Spinal cord (tissue), 10 donors: ENCODE measurements around the gene VASN. TPM values are rescaled to one million over a fixed set of nuclear protein-coding genes. Genes with fewer than 3 reads are reported as not detected.

Experiments
- DNase-seq, 6 donors: peaks; one replicate each; pipeline versions ENCODE4 v3.0.0 to v3.0.0-alpha.2; 2013 to 2015; ENCODE audit warnings: low spot score in 6 of 6, low read depth in 4 of 6
- H3K27ac ChIP-seq: one replicate; pipeline ENCODE4 v1.5.1; 2013; ENCODE audit warnings: low read depth, low read length, control low read depth
- H3K27me3 ChIP-seq: one replicate; pipeline ENCODE4 v1.6.1; 2013; ENCODE audit warnings: low read length; ENCODE audit not compliant: control insufficient read depth, insufficient read depth
- H3K36me3 ChIP-seq: one replicate; pipeline ENCODE4 v1.6.1; 2013; ENCODE audit warnings: low read length; ENCODE audit not compliant: control insufficient read depth, insufficient read depth
- H3K4me1 ChIP-seq: one replicate; pipeline ENCODE4 v1.6.1; 2013; ENCODE audit warnings: low read length; ENCODE audit not compliant: control insufficient read depth, insufficient read depth
- H3K4me3 ChIP-seq: one replicate; pipeline ENCODE4 v1.5.1; 2013; ENCODE audit warnings: low read depth, low read length, control low read depth
- H3K9me3 ChIP-seq: one replicate; pipeline ENCODE4 v1.6.1; 2013; ENCODE audit warnings: low read length; ENCODE audit not compliant: control insufficient read depth, insufficient read depth
- WGBS: methylation state at CpG from one replicate; pipeline ENCODE4 v1.1.5; 2013; ENCODE audit warnings: missing lambda C conversion rate; ENCODE audit not compliant: insufficient coverage; 5-methylcytosine and 5-hydroxymethylcytosine counted together
- polyA plus RNA-seq, 2 donors: library from polyadenylated mRNA; unstranded; fragments of 120-200 nt; gene quantifications; one replicate each; pipeline ENCODE4 v1.2.1, GENCODE V29; 2013; ENCODE audit not compliant: insufficient read length in 2 of 2
- total RNA-seq, 2 donors: library from RNA; depleted of rRNA in 1 of 2; stranded (reverse); fragments of 120-200 nt in 1 of 2; fragments of >200 nt in 1 of 2; gene quantifications; one replicate each; pipeline versions ENCODE4 v1.2.3 to v1.2.4, GENCODE V29; 2013 to 2014
- donor health status: healthy.

VASN gene
- total and polyA plus RNA-seq, 4 donors = 5.3 to 19.6 (median 9.5) TPM

- no peaks in the 10 kb centered on the region for H3K9me3 ChIP-seq
- 87% methylated on average over 34 of the region's 41 CpGs for WGBS
- peaks cover 27% of the 10 kb centered on the region for H3K4me1 ChIP-seq
- H3K27ac ChIP-seq = no peak overlapping the region
- H3K4me3 ChIP-seq = no peak overlapping the region
- peaks cover 89% of the 10 kb centered on the region for H3K36me3 ChIP-seq
- no peak for DNase-seq
- H3K27me3 ChIP-seq = no peaks in the 10 kb centered on the region
Measured at GRCh38 chr16:4336701-4337539, 34.7 kb upstream of the VASN start.

DNA sequence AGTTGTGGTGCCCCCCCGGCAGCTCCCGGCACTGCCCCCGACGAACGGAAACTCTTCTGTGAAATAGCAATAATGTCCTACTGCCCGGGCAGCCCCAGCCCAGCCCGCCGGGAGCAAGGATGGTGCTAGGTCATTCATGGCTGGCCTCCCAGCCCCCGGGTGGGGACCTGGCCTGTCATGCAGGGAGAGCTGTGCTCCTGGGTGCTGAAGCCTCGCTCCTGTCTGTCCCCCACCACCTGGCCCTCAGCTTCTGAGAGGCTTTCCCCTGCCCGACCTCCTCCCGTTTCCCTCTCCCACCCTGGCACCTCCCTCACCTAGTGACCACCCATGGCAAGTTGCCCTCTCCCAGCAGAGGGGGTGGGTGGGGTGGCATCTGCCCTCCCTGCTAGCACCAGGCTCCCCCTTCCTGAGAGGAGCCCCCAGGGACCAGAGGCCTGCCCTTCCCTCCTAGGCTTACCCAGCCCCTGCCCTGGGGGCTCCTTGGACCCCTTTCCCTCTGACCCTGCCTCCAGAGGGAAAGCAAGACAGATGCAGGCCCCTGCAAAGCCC lies 34.0 kb upstream of the VASN start:
- Histone ChIP-seq H3K27ac (no peak overlapping the region), H3K9me3 (no peaks in the 10 kb centered on the region), H3K4me3 (no peak overlapping the region), H3K36me3 (peaks cover 83% of the 10 kb centered on the region), H3K27me3 (no peaks in the 10 kb centered on the region), H3K4me1 (peaks cover 27% of the 10 kb centered on the region)
- WGBS = 81% methylated on average over 11 of the region's 12 CpGs
- DNase-seq = no peak

- H3K4me3 ChIP-seq = no peak overlapping the region
- no peaks in the 10 kb centered on the region for H3K9me3 ChIP-seq
- H3K4me1 ChIP-seq = peaks cover 28% of the 10 kb centered on the region
- no peak overlapping the region for H3K27ac ChIP-seq
- no peak for DNase-seq
- H3K36me3 ChIP-seq = peaks cover 81% of the 10 kb centered on the region
- H3K27me3 ChIP-seq = no peaks in the 10 kb centered on the region
- WGBS = 78% methylated on average over 8 of the region's 12 CpGs
Measured at GRCh38 chr16:4338125-4338582, 33.5 kb upstream of the VASN start.

DNA sequence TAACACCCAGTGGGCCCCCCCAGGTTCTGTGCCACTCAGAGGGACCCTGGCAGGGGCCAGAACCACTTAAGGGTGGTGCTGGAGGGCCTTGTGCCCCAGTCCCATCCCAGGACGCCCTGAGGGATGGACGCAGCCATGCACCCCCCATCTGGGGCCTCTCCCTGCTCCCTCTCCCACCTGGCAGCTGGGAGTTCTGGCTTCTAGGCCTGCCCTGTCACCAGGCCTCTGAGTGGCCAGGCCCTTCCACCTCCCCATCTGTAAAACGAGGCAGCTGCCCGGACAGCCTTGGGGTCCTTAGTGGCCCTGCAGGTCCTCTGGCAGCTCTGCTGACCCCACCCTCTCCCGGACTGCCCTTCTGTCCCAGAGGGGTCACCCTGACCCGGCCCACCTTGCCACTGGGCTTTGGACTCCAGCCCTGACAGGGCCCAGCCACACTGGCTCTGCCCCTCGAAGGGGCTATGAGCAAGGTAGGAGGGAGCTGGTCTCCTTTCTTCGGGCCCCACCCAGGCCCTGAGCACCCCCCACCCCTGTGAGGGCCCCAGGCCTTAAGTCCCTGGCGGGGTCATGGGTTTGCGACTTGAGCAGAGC lies 32.8 kb upstream of the VASN start:
- H3K4me3 ChIP-seq = no peak overlapping the region
- peaks cover 77% of the 10 kb centered on the region for H3K36me3 ChIP-seq

DNA sequence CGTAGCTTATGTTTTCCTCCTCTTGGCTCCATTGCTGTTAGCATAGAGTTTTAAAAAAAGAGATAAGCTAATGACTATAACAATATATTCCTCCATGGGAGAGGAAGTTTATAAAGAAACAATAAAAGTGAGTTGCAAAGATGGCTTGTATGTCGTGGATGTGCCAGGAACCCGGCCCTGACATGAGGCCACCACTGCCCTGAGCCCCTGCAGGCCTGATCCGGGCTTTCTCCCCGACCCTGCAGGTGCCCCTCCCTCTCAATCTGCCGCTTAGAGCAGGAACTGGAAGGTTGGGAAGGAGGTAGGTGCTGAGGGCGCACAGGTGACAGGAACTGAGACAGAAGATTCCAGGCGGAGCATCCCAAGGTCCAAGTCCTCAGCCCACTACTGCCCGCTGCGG lies 32.2 kb upstream of the VASN start:
- WGBS = 81% methylated on average over 8 of the region's 10 CpGs
- Histone ChIP-seq H3K27ac (peak overlapping the region; percentile 25), H3K4me1 (peaks cover 28% of the 10 kb centered on the region), H3K27me3 (no peaks in the 10 kb centered on the region), H3K4me3 (no peak overlapping the region), H3K9me3 (peaks cover 1% of the 10 kb centered on the region), H3K36me3 (peaks cover 75% of the 10 kb centered on the region)
- no peak for DNase-seq

More for the DNA sequence above, 32.8 kb upstream of the VASN start:
- no peak for DNase-seq
- WGBS = 86% methylated on average over 10 of the region's 10 CpGs
- Histone ChIP-seq H3K4me1 (peaks cover 28% of the 10 kb centered on the region), H3K9me3 (no peaks in the 10 kb centered on the region), H3K27ac (no peak overlapping the region), H3K27me3 (no peaks in the 10 kb centered on the region)

DNA sequence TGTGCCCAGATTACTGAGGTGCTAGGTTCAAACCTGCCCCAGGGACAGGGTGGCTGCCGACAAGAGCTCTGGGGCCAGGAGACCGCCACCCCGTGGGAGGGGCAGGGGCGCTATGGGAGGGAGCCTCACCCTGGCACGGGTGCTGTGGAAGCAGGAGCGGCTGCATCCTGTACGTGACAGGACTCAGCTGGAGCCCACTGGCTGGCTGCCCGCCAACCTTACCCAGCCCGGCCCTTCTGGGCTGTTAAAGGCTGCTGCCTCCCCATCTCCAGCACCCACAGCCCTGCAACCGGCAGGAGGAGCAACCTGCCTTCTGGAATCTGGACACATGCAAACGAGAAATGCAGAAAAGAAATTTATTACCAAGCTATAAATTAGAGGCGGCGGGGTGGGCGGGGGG lies 31.7 kb upstream of the VASN start:
- Histone ChIP-seq H3K27ac (peak overlapping the region; percentile 25), H3K4me1 (peaks cover 32% of the 10 kb centered on the region), H3K4me3 (no peak overlapping the region), H3K27me3 (no peaks in the 10 kb centered on the region), H3K36me3 (peaks cover 71% of the 10 kb centered on the region), H3K9me3 (peaks cover 1% of the 10 kb centered on the region)
- peak in 2 of 6 donors; percentile 79 to 83 for DNase-seq
- WGBS = 30% methylated on average over 12 of the region's 14 CpGs

GRCh38 chr16:4340443-4340842 lies 31.2 kb upstream of the VASN start:
- Histone ChIP-seq H3K27ac (no peak overlapping the region), H3K9me3 (peaks cover 1% of the 10 kb centered on the region), H3K36me3 (peaks cover 69% of the 10 kb centered on the region), H3K4me3 (no peak overlapping the region), H3K27me3 (no peaks in the 10 kb centered on the region), H3K4me1 (peaks cover 37% of the 10 kb centered on the region)
- 88% methylated on average over 6 of the region's 6 CpGs for whole genome bisulfite sequencing
- DNase-seq = no peak

DNA sequence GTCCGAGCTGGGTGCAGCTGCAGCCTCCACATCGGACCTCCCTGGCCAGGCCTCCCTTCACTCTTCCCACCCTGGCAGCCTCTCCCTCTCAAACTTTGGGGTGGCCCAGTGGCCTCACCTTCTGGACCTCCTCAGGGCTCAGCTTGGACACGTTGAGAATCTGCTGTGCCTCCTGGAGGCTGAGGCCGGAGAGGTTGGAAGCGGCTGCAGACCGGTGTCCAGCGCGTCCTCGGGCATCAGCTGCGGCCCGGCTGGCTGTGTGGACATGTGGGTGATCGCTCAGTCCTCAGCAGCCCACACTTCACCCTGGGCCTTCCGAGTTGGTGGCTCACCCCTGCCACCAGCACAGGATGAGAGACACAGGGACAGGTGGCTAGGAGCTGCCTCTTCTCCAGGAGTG lies 30.4 kb upstream of the VASN start:
- Histone ChIP-seq H3K36me3 (peaks cover 63% of the 10 kb centered on the region), H3K27ac (no peak overlapping the region)

GRCh38 chr16:4342866-4343744 lies 28.5 kb upstream of the VASN start:
- Histone ChIP-seq H3K36me3 (peaks cover 53% of the 10 kb centered on the region), H3K27me3 (no peaks in the 10 kb centered on the region), H3K9me3 (peaks cover 1% of the 10 kb centered on the region), H3K4me1 (peaks cover 43% of the 10 kb centered on the region), H3K4me3 (no peak overlapping the region), H3K27ac (no peak overlapping the region)
- DNase-seq = no peak
- WGBS = 90% methylated on average over 21 of the region's 21 CpGs

More for the DNA sequence above, 30.4 kb upstream of the VASN start:
- no peak for DNase-seq
- Histone ChIP-seq H3K4me1 (peaks cover 43% of the 10 kb centered on the region), H3K4me3 (no peak overlapping the region), H3K9me3 (peaks cover 1% of the 10 kb centered on the region), H3K27me3 (no peaks in the 10 kb centered on the region)
- 96% methylated on average over 10 of the region's 13 CpGs for WGBS
